ENCODE data around the gene RPS15.

GRCh38 chr19:1417681-1418495 is 20.3 kb upstream of the RPS15 start:
- no peak for TF ChIP-seq POLR2A (IDR thresholded peaks at IDR 0.05; ENCODE audit: low read depth, low read length)
- no peak for TF ChIP-seq TAF1 (IDR thresholded peaks at IDR 0.05; ENCODE audit: low read depth, low read length)
- 0 out of 2 replicates have a peak, but pooled peaks have one; percentile 5 for TF ChIP-seq POLR2AphosphoS5 (IDR thresholded peaks at IDR 0.05; ENCODE audit: low read depth, low read length)

Measured in GM12891 (cell line).